ENCODE measurements around the gene CSAD. TPM values are rescaled to one million over a fixed set of nuclear protein-coding genes. Genes with fewer than 3 reads are reported as not detected.

The CSAD gene
- total RNA-seq, 1 experiment from 2014 or later: 15.4 TPM

- no TSS peak for BruUV-seq (replicated peaks)
These were observed 57.0 kb downstream of the CSAD start for GRCh38 chr12:53123578-53124351.

GRCh38 chr12:53122961-53123468 is 57.7 kb downstream of the CSAD start:
- BruUV-seq (replicated peaks): no TSS peak
- Histone ChIP-seq H3K27me3 (ENCODE audit: control insufficient read depth, insufficient read depth, low read length) (peaks cover 5% of the 10 kb centered on the region), H3K4me3 (ENCODE audit: low read depth in 2 of 2, low read length in 2 of 2) (no peak overlapping the region), H3K9me3 (ENCODE audit: control insufficient read depth, insufficient read depth, low read depth, low read length) (no peaks in the 10 kb centered on the region), H3K27ac (ENCODE audit: low read length) (no peak overlapping the region), H3K4me1 (ENCODE audit: control insufficient read depth, insufficient read depth, low read length) (no peaks in the 10 kb centered on the region), H3K36me3 (ENCODE audit: control insufficient read depth, insufficient read depth, low read length) (no peaks in the 10 kb centered on the region)
- CTCF ChIA-PET: no interaction called here
- no peak for TF ChIP-seq TCF7L2 (IDR thresholded peaks at IDR 0.05; ENCODE audit: low read depth, low read length)
- no peak for TF ChIP-seq REST (IDR thresholded peaks at IDR 0.05; ENCODE audit: insufficient read depth in 1 of 2, low read depth in 2 of 2, low read length in 1 of 2)
- no peak for TF ChIP-seq POLR2AphosphoS5 (IDR thresholded peaks at IDR 0.05; ENCODE audit: low read depth, low read length)
- no peak for TF ChIP-seq SIN3A (IDR thresholded peaks at IDR 0.05; ENCODE audit: borderline replicate concordance, insufficient read depth, low read depth, low read length)
- no peak for TF ChIP-seq CTCF (IDR thresholded peaks at IDR 0.05)
- no peak for DNase-seq (ENCODE audit: low read depth, low spot score)
- POLR2A ChIA-PET: no interaction called here
- intact Hi-C loops (cut with micrococcal nuclease; ENCODE audit: unreplicated experiment): no loop called here
- in situ Hi-C loops (cut with HindIII; ENCODE audit: low pct_unique_long_range_greater_than_20kb, low sequenced_read_pairs): no loop called here
- ATAC-seq: peak; percentile 46; the same call in 1 of the 2 replicates

More at GRCh38 chr12:53123578-53124351, 57.0 kb downstream of the CSAD start:
- no peaks in the 10 kb centered on the region for H3K36me3 ChIP-seq (ENCODE audit: control insufficient read depth, insufficient read depth, low read length)
- no peak for DNase-seq (ENCODE audit: low read depth, low spot score)
- no peak overlapping the region for H3K27ac ChIP-seq (ENCODE audit: low read length)
- intact Hi-C loops (cut with micrococcal nuclease; ENCODE audit: unreplicated experiment): no loop called here
- ChIA-PET POLR2A (no interaction called here), CTCF (no interaction called here)
- ATAC-seq: no peak
- H3K9me3 ChIP-seq (ENCODE audit: control insufficient read depth, insufficient read depth, low read depth, low read length): no peaks in the 10 kb centered on the region
- H3K4me1 ChIP-seq (ENCODE audit: control insufficient read depth, insufficient read depth, low read length): no peaks in the 10 kb centered on the region
- in situ Hi-C loops (cut with HindIII; ENCODE audit: low pct_unique_long_range_greater_than_20kb, low sequenced_read_pairs): no loop called here
- H3K27me3 ChIP-seq (ENCODE audit: control insufficient read depth, insufficient read depth, low read length): peaks cover 5% of the 10 kb centered on the region
- no peak overlapping the region for H3K4me3 ChIP-seq (ENCODE audit: low read depth in 2 of 2, low read length in 2 of 2)
- TF ChIP-seq SIN3A (IDR thresholded peaks at IDR 0.05; ENCODE audit: borderline replicate concordance, insufficient read depth, low read depth, low read length) (no peak), REST (IDR thresholded peaks at IDR 0.05; ENCODE audit: insufficient read depth in 1 of 2, low read depth in 2 of 2, low read length in 1 of 2) (no peak), TCF7L2 (IDR thresholded peaks at IDR 0.05; ENCODE audit: low read depth, low read length) (no peak), POLR2AphosphoS5 (IDR thresholded peaks at IDR 0.05; ENCODE audit: low read depth, low read length) (no peak), CTCF (IDR thresholded peaks at IDR 0.05) (no peak)
